HG03139 (cell line): Measurements from ENCODE around the gene ABCG5.

Source experiments
- ATAC-seq: cut with Tn5 transposase; IDR thresholded peaks from one replicate; pipeline ENCODE4 v1.9.1; 2021; ENCODE audit not compliant: unreplicated experiment

The ABCG5 gene

DNA sequence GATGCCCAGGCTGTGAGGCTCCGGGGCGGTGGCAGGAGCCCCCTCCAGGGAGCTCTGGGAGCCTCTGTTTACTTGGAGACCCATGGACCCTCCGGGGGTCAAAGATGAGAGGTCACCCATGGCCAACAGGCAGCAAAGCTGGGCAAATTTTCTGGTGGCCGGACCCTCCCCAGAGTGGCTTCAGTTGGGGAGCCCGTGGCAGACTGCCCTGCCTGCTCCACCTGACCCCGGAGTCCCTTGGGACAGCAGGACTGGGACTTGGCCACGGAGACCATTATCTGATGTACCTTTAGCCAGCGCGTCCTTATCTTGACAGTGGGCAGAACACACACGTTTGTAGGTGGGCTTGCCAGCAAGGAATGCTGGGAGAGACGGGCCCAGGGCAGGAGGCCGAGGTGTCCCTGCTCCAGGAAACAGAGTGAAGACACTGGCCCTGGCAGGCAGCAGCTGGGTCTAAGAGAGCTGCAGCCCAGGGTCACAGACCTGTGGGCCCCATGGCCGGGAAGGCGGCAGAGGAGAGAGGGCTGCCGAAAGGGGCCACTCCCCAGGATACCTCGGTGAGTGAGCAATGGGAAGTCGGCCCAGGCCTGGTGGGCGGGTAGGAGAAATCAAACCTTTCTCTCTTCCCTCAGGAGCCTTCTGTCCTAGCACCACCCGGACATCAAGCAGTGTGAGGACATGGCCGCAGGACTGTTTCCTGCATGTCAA, at the start of gene ABCG5, which contains the start of gene ABCG8:
Gene ABCG5 (minus strand): TSS at position 280 of the 708 bp plus-strand sequence. CDS start 160 bp downstream, at position 120.
Gene ABCG8 (plus strand): TSS at position 412 of the 708 bp plus-strand sequence. CDS start 83 bp downstream, at position 495.
- no peak for ATAC-seq

DNA sequence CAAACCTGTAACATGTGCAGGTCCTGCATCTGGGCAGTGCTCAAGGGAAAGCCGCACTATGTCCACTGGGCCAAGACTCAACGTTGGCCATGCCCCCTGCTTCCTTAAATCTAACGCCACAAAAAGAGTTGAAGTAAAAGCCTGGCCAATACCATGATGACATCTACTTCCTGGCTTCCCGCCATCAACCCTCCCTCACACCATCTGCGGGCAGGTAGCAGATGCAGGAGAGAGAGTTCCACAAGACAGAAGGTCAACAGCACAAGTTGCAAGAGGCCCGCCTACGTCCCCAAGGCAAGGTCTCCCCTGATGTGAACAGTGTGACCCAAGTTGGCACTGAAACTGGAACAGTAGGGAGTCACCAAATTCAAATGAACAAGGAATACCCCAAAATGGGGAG, 48.5 kb upstream of the ABCG5 start:
- no peak for ATAC-seq

DNA sequence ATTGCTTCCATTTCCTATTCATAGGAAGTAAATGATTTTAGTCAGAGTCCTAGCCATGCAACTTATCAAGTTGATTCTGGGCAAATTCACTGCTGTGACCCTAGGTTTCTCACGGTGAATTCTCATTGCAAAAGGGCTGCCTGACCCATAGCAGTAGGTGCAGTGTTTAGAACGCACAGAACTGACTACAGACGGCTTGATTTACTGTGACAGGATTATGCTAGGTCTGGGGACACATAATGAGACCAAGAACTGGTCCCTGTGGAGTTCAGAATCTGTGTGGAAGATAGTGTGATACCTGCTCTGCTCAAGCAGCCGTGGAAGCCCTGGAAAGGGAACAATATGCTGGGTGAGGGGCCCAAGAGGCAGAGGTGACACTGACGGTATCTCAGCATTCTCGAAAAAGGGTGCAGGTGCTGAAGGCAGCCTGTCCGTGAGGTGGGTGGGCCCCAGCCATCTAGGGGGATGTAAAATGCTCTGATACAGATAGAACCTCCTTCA, 46.5 kb upstream of the ABCG5 start:
- no peak for ATAC-seq

DNA sequence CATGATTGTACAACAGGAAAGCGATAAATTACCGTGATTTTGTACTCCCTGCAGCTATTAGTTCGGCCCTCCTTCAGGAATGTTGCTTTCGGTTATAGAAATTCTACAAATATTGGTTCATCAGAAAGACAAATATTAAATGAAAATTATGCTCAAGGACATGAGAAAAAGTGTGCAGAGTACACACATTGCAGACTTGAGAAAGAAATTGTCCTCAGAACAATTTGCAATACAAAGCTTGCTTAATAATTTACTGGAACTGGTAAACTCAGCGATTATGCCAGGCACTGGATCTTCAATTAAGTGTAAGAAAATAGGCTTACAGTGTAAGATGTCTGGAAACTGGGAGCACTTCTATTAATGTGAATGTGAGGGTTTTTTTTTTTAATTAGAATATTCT, 46.0 kb upstream of the ABCG5 start:
- ATAC-seq, result no peak

DNA sequence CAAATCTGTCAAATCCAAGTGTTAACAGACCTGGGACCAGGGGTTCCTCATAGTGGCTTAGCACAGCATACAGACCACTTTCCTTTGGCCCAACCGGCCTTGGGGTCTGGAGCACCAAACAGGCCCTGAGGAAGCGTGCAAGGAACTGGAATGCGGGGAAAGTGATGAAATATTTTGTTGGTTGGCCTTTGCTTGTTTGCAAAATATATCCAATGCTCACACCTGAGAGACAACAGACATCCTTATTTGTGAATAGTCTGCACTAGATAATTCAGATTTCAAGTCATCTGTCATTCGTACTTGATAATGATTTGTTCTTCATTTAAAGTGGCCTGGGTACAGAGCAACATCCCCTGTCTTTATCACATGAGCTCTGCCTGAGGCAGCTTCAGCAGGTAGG, 43.7 kb upstream of the ABCG5 start:
- no peak for ATAC-seq

DNA sequence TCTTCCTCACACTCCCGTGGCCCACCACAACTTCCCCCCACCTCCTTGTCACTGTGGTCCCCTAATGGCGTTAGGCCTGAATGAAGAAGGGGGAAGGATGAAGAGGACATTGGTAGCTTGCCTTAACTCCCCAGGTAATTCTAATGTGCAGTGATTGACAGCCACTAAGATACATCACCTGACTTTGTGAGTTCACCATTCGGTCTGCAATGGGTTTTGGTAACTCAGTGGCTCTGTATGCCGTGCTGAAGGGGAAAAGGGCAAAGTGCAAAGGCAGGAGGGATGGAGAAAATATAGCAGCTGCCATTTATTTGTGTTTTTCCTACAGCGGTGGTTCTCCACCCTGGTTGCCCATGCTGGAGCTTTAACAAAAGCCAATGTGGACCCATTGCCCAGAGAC, 42.3 kb upstream of the ABCG5 start:
- ATAC-seq, result no peak

DNA sequence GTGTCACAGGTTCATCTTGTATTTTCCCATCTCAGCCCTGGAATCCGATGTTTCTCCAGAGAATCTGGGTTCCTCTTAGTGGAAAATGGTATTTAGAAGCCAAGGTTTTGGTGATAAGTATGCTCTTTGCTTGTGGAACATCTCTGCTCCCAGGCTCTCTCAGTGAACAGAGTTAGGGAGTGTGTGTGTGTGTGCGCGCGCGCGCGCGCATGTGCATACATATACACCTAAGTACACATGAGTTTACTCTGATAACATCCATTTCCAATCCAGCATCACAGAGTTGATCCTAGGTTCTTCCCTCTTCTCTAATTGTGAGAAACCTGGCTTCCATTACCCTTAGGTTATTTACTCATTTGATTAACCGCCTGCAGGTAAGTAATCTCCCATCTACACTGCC, 41.8 kb upstream of the ABCG5 start:
- ATAC-seq, result no peak

DNA sequence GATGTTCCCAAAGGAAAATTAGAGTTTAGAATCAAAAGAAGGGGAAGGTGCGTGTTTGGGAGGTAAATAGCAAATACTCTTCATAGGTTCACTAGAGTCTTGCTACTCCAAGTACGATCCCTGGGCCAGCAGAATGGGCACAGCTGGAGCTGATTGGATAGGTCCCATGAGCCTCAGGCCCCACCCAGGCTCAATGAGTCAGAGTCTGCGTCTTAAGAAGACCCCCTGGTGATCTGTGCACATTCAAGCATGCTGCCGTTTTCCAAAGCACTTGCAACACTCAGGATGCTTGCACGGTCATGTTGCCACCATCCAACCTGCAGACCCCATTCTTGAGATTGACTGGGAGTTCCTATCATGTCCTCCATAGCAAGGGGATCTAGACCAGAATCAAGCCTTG, 40.6 kb upstream of the ABCG5 start:
- ATAC-seq, result no peak

DNA sequence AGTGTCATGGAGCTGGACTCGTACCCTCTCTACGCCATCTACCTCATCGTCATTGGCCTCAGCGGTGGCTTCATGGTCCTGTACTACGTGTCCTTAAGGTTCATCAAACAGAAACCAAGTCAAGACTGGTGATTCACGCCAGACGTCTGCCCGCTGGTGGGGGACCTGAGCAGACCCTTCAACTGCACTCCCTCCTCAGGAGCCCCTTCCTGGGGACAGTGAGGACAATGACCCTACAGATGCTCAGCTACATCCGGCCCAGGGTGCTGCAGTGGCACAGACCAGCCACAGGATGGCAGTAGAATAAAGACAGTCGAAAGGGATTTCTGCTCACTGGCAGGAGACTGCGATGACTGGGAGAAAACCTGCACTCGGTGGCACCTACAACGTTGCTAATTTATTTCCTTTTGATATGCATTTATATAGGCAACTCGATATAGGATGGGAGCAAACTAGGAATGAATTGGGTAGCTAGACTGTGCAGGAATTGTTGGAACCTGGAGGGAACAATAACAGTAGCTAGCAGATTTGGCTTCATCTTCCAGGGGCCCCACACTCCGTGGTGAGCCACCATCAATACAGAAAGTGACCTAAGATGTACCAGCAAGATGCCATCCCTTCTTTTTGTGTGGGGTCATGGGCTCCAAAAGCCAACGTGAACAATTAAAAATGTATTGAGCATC, 39.3 kb upstream of the ABCG5 start:
- ATAC-seq, result no peak

DNA sequence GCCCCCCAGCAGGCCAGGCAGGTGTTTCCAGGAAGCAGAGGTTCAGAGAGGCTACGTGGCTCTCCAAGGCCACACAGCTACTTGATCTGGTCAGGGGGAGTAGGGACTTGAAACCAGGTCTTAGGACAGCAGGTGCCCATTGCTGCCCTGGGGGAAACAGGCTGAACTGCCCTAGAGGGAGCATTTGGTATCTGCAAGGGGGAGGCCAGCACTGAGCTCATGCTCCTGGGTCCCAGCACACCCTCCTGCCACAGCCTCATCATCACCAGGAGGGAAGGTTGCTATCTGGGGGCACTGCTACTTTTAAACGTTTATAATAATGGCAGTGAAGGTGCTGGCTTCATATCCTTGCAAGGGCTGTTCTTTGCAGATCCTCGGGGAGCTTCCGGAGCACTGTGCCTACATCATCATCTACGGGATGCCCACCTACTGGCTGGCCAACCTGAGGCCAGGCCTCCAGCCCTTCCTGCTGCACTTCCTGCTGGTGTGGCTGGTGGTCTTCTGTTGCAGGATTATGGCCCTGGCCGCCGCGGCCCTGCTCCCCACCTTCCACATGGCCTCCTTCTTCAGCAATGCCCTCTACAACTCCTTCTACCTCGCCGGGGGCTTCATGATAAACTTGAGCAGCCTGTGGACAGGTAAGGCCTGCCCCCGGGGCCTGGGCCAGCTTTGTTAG, 36.3 kb upstream of the ABCG5 start:
- ATAC-seq, result no peak

DNA sequence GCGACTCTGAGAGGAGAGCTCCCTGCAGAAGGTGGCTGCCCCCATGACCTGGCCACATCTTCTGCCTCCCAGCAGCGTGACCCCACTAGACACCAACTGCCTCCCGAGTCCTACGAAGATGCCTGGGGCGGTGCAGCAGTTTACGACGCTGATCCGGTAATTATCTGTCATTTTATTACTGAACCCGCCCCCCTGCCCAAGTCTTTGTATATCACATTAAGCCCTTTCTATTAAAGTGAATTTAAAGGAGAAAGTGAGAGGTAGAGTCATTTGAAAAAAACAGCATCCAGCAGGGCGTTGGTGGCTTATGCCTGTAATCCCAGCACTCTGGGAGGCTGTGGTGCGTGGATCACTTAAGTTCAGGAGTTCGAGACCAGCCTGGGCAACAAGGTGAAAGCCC, 33.5 kb upstream of the ABCG5 start:
- no peak for ATAC-seq

DNA sequence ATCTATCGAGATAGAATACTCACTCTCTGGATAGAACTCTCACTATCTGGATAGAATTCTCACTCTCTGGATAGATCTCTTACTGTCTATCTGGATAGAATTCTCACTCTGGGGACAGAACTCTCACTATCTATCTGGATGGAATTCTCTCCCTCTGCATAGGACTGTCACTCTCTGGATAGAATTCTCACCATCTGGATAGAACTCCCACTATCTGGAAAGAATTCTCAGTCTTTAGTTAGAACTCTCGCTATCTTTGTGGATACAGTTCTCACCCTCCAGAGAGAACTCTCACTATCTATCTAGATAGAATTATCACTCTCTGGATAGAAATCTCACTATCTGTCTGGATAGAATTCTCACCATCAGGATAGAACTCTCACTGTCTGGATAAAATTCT, 16.7 kb upstream of the ABCG5 start:
- no peak for ATAC-seq

DNA sequence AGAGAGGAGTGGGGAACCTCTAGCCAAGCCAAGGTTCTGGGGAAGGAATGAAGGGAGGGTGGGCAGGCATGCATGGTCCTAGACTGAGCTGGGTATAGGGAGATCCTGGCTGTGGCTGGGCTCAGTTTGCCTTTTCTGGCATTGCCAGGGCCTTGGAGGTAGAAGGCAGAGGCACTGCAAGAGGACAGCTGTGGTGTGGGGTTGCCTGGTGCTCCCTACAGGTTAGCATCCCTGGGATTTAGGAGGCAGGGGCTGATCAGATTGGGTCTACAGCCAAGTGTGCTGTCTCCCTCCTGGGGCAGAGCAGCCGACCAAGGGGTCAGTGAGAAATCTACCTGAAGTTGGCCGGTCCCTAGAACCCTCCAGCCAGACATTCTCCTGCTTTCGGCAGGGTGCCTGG, 16.0 kb upstream of the ABCG5 start:
- no peak for ATAC-seq

DNA sequence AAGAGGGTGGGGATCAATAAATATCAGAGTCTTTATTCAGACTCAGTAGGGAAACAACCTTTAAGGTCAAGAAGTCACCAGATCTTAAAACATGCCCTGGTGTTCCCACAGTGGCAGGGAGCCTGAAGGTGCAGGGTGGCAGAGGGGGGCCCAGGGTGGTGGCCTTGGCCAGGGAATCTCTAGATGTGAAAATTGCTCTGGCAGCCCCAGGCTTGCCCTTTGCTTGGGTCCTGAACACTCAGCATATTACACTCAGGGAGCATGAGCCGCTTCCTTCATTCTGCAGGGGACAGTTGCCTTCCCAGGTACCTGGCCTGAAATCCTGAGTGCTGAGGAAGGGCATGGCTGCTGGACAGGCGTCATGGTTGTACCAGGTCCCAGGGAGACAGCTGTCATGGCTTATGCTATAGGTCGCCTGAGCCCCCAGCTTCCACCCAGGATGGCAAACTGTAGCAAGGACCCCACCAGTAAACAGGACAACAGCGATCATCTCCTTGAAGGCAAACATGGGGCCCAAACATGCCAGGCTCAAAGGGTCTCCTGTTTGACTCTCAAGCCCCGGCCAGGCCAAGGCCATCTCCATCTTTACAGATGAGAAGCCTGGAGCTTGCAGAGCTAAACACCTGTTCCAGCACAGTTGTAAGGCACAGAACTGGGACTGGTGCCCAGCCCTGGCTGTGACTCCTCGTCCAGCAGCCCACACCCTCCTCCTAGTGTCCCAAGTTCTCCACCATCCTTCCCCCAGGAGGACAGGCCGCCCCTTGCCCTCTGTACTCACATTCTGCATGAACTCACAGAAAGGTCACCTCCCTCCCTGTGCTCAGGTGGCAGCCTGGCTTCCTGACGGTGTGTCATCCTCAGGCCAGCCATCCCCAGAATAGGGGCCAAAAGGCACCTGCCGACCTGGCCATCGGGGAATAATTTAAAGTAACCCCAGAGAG, 14.8 kb upstream of the ABCG5 start:
- ATAC-seq, result no peak

DNA sequence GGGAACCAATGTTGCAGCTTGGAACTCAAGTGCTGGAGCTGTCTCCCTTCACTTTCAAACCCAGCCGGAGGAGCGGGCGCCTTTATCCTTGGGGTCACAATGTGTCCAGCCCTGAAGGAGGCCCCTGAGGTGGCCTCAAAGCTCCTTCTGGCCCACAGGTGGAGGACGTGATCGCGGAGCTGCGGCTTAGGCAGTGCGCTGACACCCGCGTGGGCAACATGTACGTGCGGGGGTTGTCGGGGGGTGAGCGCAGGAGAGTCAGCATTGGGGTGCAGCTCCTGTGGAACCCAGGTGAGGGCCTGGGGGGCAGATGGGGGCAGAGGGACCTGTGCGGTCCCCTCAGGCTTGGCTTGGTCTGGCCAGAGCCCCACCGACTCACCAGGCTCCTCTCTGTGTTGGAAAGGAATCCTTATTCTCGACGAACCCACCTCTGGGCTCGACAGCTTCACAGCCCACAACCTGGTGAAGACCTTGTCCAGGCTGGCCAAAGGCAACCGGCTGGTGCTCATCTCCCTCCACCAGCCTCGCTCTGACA, 13.6 kb upstream of the ABCG5 start:
- no peak for ATAC-seq

DNA sequence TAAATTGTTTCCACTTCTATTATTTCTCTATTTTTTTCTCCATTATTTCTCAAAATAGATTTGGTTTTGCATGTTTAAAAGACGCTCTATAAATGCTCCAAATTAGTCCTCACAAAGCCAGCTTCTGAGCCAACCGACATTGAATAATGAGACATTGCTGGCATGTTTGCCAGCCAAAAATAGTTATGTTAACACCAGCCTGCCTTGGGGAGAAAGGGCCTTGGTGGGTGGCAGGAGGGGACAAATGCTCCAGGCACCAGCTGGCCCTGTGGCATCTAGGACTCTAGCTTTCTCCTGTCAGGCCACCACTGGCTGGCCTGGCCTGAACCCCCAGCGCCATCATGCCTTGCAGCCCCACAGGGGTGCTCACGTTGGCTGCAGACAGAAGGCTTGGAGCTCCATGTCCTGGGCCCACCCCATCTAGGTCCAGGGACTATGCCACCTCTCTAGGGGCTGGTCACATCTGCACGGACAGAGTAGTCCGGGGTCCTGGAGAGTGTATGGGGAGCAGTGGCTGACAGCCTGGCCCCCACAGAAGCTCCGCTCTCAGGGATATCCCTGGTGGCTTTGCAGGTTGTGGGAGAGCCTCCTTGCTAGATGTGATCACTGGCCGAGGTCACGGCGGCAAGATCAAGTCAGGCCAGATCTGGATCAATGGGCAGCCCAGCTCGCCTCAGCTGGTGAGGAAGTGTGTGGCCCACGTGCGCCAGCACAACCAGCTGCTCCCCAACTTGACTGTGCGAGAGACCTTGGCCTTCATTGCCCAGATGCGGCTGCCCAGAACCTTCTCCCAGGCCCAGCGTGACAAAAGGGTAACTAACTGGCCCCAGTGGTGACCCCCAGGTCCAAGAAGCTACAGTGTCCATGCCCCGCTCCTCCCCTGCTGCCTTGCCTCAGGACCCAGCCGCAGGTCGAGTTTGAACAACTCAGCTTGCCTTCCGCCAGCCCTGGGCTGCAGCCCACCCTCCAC, 12.7 kb upstream of the ABCG5 start:
- ATAC-seq, result no peak

DNA sequence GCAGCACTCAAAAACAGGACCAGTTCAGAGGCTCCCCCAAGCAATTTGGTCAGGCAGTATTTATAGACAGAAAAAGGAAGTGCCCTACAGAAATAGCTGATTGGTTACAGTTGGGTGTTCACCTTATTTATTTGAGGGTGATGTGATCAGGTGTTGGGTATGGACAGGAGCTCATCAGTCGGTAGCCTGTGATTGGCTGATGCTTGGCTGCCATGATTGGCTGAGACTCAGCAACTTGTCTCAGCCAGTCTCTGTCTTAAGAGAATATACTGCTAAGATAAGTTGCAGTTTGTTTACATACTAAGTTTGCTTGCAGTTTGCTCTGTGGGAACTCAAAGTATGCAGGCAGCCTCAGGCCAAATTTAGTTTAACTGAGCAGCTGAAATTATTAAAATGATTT, 9.6 kb upstream of the ABCG5 start:
- no peak for ATAC-seq

DNA sequence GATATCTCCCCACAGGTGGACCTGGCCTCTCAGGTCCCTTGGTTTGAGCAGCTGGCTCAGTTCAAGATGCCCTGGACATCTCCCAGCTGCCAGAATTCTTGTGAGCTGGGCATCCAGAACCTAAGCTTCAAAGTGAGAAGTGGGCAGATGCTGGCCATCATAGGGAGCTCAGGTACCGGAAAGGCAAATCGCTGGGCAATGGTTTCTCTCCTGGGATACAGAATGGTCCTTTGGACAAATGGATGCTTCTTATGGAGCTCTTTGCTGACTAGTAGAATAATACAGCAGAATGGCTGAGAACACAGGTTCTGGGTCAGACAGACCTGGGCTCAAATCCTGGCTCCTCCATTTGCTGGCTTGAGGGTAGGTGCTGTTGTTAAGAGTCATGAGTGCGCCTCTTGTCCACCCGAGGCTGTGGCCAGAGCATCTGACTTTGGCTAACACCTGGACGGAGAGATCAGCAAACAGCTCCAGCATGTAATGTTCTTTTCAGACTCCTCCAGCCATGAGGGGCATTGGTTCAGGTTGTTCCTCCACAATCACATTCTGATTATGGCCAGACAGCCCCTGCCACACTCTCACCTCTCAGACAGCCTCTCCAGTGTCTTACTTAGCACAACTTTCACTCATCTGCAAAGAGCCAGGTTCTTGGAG, 7.6 kb upstream of the ABCG5 start:
- no peak for ATAC-seq

DNA sequence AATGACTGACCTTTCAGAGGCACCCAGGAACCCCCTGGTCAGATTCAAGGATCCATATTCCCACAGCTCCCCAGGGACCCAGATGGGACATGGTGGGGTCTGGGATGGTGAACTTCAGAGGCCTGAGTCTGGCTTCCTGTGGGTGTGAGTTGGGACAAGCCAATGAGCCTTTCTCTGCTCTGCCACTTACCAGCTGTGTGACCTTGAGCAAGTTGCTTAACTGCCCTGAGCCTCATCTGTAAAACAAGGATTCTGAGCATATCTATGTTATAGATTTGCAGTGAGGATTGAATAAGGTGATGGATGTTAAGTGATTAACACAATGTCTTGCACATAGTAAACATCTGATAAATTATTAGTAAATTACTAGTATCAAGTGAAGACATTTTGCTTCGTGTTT, 6.5 kb upstream of the ABCG5 start:
- ATAC-seq, result no peak
